Measurements from ENCODE around the gene HSF4.

The HSF4 gene

GRCh38 chr16:67120025-67120424 is 44.5 kb upstream of the HSF4 start:
- TF ChIP-seq TAF1 (IDR thresholded peaks at IDR 0.05; ENCODE audit: borderline replicate concordance, insufficient read depth, low read length) (no peak), REST (IDR thresholded peaks at IDR 0.05; ENCODE audit: insufficient read depth in 1 of 2, low read depth in 2 of 2, low read length in 2 of 2) (no peak), FOXP2 (optimal IDR thresholded peaks at IDR 0.05; ENCODE audit: borderline replicate concordance, extremely low read depth, extremely low read length, insufficient read depth) (no peak), POLR2AphosphoS5 (IDR thresholded peaks at IDR 0.05; ENCODE audit: low read depth, low read length) (no peak), SIN3A (IDR thresholded peaks at IDR 0.05; ENCODE audit: borderline replicate concordance, insufficient read depth, low read length) (no peak)

GRCh38 chr16:67128417-67128816 is 36.1 kb upstream of the HSF4 start:
- TF ChIP-seq POLR2AphosphoS5 (IDR thresholded peaks at IDR 0.05; ENCODE audit: low read depth, low read length) (no peak), FOXP2 (optimal IDR thresholded peaks at IDR 0.05; ENCODE audit: borderline replicate concordance, extremely low read depth, extremely low read length, insufficient read depth) (no peak), TAF1 (IDR thresholded peaks at IDR 0.05; ENCODE audit: borderline replicate concordance, insufficient read depth, low read length) (no peak), SIN3A (IDR thresholded peaks at IDR 0.05; ENCODE audit: borderline replicate concordance, insufficient read depth, low read length) (no peak), REST (IDR thresholded peaks at IDR 0.05; ENCODE audit: insufficient read depth in 1 of 2, low read depth in 2 of 2, low read length in 2 of 2) (no peak)

GRCh38 chr16:67128887-67129286 is 35.7 kb upstream of the HSF4 start:
- no peak for TF ChIP-seq TAF1 (IDR thresholded peaks at IDR 0.05; ENCODE audit: borderline replicate concordance, insufficient read depth, low read length)
- TF ChIP-seq REST (IDR thresholded peaks at IDR 0.05; ENCODE audit: insufficient read depth in 1 of 2, low read depth in 2 of 2, low read length in 2 of 2), result no peak

- TF ChIP-seq FOXP2 (optimal IDR thresholded peaks at IDR 0.05; ENCODE audit: borderline replicate concordance, extremely low read depth, extremely low read length, insufficient read depth), result no peak
- TF ChIP-seq SIN3A (IDR thresholded peaks at IDR 0.05; ENCODE audit: borderline replicate concordance, insufficient read depth, low read length), result no peak
- no peak for TF ChIP-seq POLR2AphosphoS5 (IDR thresholded peaks at IDR 0.05; ENCODE audit: low read depth, low read length)
- TF ChIP-seq REST (IDR thresholded peaks at IDR 0.05; ENCODE audit: insufficient read depth in 1 of 2, low read depth in 2 of 2, low read length in 2 of 2), result no peak
- no peak for TF ChIP-seq TAF1 (IDR thresholded peaks at IDR 0.05; ENCODE audit: borderline replicate concordance, insufficient read depth, low read length)
These were observed 35.1 kb upstream of the HSF4 start for GRCh38 chr16:67129422-67129821.

GRCh38 chr16:67137605-67138004 is 26.9 kb upstream of the HSF4 start:
- TF ChIP-seq SIN3A (IDR thresholded peaks at IDR 0.05; ENCODE audit: borderline replicate concordance, insufficient read depth, low read length), result no peak
- no peak for TF ChIP-seq REST (IDR thresholded peaks at IDR 0.05; ENCODE audit: insufficient read depth in 1 of 2, low read depth in 2 of 2, low read length in 2 of 2)
- no peak for TF ChIP-seq FOXP2 (optimal IDR thresholded peaks at IDR 0.05; ENCODE audit: borderline replicate concordance, extremely low read depth, extremely low read length, insufficient read depth)
- no peak for TF ChIP-seq TAF1 (IDR thresholded peaks at IDR 0.05; ENCODE audit: borderline replicate concordance, insufficient read depth, low read length)
- no peak for TF ChIP-seq POLR2AphosphoS5 (IDR thresholded peaks at IDR 0.05; ENCODE audit: low read depth, low read length)
